ENCODE data around the gene TECTA.
"Not testable (repeated sequence)": the region's sequence is repeated elsewhere in the genome, so short reads cannot be mapped to it uniquely, and the experiment has no call there.

The TECTA gene

GRCh38 chr11:121099364-121099763, 1.7 kb upstream of the TECTA start:
- no peak for DNase-seq

GRCh38 chr11:121099885-121100284, 1.2 kb upstream of the TECTA start:
- DNase-seq, result no peak

DNA sequence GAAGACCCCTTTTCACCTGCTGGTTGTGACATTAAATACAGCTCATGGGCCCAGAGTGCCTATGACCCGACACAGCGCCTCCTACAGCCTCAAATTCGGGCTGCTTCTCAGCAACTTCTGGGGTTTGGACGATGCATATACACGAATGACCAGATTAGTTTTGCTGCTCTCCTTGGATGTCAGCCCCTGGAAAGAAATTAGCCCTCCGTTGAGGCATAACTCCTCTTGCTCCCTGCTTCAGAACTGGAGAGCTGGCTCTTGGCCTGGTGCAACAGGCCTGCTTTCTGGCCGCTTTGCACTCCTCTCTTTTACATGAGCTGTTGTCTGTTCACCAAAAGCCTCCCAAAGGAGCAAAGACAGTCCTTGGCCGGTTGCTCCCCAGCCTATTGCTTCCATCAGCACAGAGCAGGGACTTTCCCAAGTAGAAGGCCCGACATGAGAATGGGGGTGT, 3.3 kb downstream of the TECTA start:
- no peak for DNase-seq

DNA sequence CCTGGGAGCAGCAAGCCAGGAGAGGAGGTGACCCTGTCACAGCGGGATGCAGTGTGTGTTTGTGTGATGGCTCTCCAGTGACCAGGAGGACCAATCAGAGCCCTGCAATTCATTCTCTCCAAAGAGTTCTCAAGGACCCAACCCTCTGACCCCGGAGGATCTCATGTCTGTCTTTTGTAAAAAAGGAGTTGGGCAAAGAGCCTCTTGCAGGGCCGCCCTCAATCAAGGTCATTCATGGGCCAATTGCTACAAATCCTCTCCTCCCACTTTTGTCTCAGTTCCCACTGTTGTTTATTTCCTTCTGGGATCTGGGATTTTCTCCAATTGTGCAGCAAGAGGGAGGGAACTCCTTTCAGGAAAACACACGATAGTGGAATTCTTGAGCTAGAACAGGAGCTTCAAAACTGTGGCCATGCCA, 4.0 kb downstream of the TECTA start:
- DNase-seq, result no peak

DNA sequence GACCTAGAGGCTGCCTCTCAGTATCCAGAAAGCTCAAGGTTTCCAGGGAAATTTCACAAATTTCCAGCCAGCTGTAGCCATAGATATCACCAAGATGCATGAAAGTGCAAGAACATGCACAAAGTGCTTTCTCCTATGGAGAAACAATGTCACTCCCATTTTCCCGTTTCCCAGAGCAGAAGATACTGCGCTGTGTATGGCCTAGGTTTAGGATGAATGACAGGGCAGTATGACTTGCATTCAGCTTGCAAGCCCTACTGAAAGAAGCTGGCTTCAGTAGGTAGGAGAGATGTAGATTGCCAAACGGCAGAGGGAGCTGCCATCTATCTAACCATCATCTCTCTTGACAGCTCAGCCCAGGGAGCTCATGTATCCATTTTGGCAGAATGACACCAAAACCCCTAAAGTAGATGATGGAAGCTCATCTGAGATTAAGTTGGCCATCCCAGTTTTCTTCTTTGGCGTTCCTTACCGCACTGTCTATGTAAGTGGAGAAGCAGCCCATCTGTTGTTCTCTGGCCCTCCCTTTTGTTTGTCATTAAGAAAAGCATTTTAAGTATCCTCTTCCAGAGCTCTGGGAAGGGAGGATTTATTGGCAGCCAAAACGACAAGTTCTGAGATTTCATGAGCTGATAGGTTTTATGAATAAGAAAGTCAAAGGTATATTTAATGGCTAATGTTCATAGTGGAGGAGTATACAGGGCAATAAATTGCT, 4.6 kb downstream of the TECTA start:
- DNase-seq, result no peak

DNA sequence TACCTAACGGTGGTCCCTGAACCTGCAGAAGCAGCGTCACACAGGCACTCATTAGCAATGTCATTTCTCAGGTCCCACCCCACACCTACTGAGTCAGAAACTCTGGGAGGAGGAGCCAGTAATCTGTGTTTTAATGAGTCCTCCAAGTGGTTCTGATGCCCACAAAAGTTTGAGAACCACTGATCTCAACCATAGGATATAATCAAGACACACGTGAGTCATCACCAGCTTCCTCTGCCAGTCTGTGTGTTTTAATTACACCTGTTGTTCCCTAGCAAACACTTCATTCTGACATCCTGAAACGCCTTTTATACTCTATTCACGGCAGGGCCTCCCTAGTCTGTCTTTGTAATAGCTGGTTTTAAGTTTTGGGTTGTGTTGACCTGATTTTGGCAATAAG, 5.8 kb downstream of the TECTA start:
- no peak for DNase-seq

DNA sequence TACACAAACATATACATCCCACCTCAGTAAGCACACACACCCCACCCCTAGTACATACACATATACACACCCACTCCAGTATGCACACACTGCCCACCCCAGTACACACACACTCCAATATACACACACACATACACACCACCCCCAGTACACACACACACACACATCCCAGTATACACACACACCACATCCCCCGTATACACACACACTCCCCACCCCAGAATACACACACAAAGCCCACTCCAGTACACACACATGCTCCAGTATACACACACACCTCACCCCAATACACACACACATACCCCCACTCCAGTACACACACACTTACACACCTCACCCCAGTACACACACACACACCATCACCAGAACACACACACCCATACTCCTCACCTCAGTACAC, 7.4 kb downstream of the TECTA start:
- no peak for DNase-seq

- DNase-seq, result no peak
These were observed 8.4 kb downstream of the TECTA start for GRCh38 chr11:121109471-121109870.

DNA sequence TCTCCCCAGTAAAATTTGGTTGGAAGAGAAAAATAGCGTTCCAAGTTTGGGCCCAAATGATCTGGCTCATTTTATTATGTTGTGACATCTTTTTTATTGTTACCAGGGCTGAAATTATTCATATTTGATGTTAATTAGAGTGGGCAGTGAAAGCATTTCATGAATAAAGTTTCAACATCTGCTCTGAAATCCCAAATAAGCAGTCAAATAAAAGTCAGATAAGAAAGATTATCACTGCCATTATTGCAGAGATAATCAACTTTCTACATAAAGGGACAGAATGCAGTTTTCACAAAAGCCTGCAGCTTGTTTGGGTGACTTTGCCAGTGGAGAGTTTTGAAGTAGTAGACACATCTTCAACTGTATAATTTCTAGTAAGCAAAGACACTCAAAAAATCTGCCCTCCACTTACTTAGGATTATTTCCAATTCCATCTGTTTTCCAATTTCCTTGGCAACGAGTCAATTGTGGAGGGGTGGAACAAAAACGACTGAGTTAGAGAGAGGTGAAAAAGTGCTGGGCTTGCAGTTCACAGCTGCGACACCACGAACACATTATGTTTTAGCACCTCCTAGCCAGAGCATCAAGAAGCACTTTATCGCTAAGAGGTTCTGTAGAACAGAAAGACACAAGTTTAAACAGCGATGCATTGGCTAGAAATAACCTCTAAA, 9.0 kb downstream of the TECTA start:
- DNase-seq, result no peak

- DNase-seq, result no peak
These were observed 10.1 kb downstream of the TECTA start for GRCh38 chr11:121110871-121111724.

DNA sequence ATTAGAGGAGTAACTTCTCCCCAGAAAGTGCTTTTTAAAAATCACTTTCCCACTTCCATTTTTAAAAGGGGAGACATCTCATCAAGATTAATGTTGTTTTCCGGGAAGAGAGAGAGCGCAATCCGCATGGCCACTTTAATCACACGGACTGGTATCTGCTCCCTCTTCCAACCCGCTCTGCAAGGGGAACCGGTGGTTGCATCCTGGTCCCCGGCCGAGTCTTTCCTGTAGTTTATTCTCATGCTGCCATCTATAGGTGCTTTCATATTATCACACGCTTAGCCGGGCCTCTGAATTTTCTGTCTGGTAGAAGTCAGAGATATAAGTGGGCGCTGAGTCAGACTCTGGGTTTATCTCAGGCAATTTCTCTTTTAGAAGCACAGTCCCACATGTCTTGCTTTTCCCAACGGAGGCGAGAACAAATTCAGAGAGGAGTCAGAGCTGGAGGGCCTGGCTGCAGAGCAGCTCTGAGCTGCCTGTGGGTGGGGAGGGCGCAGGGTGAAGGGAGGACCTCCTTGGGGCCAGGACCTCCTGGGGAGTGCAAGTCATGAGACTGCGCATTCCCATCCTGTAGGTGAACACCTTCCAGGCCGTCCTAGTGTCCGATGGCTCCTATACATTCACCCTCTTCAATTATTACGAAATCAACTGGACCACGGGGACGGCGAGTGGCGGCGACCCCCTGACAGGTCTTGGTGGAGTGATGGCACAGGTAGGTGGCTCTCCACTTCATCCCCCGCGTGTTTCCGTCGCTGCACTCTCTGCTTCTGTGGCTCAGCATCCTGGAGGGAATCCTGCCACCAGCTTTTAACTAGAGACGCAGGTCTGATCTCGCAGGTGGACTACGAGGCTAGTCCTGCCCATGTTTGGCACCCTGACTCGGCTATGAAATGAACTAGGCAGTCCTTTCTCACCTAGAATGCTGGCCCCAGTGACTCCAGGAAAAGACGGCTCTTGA, 11.7 kb downstream of the TECTA start:
- DNase-seq, result peak in 8 of 14 donors; percentile 13 to 28 (median 20)

- DNase-seq, result no peak
These were observed 12.6 kb downstream of the TECTA start for GRCh38 chr11:121113611-121114010.

- DNase-seq, result not testable (repeated sequence)
These were observed 14.0 kb downstream of the TECTA start for GRCh38 chr11:121115024-121115423.

DNA sequence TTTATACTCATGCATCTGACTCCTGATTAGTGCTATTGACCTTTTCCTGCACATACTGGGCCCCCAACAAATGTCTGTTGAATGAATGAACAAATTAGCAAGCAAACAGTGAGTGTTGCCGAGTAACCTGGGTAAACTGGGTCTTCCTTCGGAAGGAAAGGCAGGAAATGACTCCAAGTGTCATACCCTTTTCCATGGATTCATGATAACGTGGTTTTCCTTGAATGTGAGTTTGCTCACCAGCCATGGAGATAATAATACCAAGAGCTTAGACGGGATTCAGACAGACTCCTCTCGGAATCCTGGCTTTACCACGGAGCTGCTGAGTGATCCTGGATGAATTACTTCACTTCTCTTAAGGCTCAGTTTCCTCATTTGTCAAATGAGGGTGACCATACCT, 16.7 kb downstream of the TECTA start:
- no peak for DNase-seq

DNA sequence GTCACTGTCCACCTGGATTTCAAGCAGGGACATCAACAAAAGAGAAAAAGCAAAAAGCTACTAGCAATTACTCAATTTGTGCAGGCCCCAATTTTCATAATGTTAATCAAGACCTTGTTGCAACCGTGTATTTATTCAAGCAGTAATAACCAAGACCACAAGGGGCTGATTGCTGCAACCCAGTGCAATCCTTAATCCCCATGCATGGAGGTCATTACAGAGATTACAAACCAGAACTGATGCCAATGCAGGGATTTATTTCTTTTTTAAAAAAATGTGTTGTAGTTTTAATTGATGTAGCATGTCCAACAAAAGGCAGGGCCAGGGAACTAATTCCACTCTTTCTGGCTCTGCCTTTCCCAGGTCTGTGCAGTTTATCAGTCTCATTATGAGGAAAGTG, 18.4 kb downstream of the TECTA start:
- no peak for DNase-seq

DNA sequence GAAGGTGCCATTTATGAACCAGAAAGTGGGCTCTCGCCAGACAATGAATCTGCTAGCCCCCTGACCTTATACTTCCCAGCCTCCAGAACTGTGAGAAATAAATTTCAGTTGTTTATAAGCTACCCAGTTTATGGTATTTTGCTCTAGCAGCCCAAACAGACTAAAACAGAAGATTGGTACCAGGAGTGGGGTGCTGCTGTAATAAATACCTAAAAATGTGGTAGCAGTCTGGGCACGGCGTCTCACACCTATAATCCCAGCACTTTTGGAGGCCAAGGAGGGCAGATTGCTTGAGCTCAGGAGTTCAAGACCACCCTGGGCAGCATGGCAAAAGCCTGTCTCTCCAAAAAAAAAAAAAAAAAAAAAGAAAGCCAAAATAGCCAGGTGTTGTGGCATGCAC, 21.3 kb downstream of the TECTA start:
- no peak for DNase-seq

DNA sequence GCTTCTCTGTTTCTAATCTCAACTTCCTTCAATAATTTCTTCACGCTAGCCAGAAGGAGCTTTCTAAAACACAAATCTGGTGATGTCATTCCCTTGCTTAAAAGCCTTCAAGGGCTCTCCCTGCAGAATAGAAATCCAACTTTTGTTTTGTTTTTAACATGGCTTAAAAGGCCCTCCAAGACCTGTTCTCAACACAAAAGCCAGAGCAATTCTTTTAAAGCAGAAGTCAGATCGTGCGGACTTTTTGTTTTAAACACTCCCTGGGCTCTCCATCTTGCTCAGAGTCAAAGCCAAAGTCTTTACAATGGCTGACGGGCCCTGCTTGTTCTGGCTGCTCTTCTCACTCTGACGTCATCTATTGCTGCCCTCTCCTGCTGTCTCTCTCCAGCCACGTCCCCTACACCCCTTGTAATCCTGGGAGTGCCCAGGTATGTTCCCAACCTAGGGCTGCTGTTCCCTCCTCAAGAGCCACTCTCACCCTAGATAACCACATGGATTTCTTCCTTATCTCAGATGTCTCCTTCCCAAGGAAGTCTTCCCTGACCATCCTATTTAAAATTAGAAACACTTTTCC, 22.5 kb downstream of the TECTA start:
- DNase-seq, result no peak

GRCh38 chr11:121127809-121128208, 26.8 kb downstream of the TECTA start:
- no peak for DNase-seq

DNA sequence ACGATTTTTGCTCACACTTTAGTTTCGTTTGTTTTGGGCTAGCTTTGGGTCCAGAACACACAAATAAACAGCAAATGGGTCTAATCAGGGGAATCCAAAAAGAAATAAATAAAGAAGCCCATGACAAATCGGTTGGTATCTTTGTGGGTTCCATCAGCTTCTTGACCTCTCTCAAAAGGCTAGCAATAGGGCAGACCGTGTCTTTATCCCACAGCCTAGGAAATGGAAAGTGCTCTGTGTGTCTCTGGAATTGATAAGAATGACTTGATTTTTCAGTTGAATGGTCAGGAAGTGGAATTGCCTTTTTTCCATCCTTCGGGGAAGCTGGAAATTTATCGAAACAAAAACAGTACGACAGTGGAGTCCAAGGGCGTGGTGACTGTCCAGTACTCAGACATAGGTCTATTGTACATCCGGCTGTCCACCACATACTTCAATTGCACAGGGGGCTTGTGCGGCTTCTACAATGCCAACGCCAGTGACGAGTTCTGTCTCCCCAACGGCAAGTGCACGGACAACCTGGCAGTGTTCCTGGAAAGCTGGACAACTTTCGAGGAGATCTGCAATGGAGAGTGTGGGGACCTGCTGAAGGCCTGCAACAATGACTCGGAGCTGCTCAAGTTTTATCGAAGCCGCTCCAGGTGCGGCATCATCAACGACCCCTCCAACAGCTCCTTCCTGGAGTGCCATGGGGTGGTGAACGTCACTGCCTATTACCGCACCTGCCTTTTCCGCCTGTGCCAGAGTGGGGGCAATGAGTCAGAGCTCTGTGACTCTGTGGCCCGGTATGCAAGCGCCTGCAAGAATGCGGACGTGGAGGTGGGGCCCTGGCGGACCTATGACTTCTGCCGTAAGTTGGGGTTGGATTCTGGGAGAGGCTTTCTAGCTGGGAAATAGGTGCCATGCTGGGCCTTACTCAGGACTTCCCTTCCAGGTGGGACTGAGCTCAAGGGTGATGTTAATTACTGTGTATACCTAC, 28.6 kb downstream of the TECTA start:
- DNase-seq, result no peak

- no peak for DNase-seq
These were observed 30.6 kb downstream of the TECTA start for GRCh38 chr11:121131656-121132055.

Data from C1 segment of cervical spinal cord (tissue), 14 donors.